ENCODE data around the gene LIN7A.

Gene LIN7A, protein sequence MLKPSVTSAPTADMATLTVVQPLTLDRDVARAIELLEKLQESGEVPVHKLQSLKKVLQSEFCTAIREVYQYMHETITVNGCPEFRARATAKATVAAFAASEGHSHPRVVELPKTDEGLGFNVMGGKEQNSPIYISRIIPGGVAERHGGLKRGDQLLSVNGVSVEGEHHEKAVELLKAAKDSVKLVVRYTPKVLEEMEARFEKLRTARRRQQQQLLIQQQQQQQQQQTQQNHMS

DNA sequence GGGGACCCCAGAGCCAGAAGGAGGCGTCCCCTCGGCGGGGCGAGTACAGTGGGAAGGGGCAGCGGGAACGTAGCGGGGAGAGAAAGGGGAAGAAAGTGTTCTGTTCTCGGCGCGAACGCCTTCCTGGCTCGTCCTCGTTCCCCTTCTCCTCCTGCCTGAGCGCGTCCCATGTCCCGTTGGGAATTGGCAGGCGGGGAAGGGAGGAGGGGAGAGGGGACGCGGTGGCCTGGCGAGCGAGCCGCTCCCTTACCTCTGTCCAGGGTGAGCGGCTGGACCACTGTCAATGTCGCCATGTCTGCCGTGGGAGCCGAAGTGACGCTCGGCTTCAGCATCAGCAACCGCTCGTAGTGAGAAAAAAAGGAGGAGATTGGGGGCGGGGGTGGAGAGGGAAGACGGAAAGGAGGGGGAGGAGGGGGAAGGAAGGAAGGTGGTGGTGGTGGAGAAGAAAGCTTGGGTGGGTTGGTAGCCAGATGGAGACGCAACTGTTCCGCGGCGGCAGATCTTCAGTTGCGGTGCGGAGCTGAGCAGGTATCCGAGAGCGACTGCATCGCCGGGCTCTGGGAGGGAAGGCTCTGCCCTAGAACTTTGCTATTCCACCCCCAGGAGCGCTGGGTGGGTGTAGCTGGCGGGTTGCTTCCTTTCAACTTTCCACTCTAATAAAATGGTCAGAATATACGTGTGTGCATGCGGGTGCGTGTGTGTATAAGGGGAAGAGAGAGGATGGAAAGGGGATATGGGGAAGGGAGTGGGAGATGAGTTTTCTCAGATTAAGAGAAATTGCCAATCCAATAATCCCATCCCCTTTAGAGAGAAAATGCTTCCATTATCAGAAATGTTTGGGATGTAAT, at the start of gene LIN7A:
TSS of gene LIN7A (minus strand) at position 544 of the 848 bp plus-strand sequence. CDS start at position 332, 212 bp downstream.
- TF ChIP-seq, protein P1, sequence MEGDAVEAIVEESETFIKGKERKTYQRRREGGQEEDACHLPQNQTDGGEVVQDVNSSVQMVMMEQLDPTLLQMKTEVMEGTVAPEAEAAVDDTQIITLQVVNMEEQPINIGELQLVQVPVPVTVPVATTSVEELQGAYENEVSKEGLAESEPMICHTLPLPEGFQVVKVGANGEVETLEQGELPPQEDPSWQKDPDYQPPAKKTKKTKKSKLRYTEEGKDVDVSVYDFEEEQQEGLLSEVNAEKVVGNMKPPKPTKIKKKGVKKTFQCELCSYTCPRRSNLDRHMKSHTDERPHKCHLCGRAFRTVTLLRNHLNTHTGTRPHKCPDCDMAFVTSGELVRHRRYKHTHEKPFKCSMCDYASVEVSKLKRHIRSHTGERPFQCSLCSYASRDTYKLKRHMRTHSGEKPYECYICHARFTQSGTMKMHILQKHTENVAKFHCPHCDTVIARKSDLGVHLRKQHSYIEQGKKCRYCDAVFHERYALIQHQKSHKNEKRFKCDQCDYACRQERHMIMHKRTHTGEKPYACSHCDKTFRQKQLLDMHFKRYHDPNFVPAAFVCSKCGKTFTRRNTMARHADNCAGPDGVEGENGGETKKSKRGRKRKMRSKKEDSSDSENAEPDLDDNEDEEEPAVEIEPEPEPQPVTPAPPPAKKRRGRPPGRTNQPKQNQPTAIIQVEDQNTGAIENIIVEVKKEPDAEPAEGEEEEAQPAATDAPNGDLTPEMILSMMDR (IDR thresholded peaks at IDR 0.05; ENCODE audit: control extremely low read depth, extremely low read depth, low read depth, missing control alignments): no peak
- POLR2A ChIA-PET: no interaction called here
- peak; percentile 19 for DNase-seq (ENCODE audit: extremely low spot score)
- CTCF ChIA-PET: interaction anchor here (1.0 to 1.6 kb wide), 3 partner anchors 8 to 14 kb away, joined by 3 to 4 read pairs (median 3); no protein-coding TSS in a partner anchor

DNA sequence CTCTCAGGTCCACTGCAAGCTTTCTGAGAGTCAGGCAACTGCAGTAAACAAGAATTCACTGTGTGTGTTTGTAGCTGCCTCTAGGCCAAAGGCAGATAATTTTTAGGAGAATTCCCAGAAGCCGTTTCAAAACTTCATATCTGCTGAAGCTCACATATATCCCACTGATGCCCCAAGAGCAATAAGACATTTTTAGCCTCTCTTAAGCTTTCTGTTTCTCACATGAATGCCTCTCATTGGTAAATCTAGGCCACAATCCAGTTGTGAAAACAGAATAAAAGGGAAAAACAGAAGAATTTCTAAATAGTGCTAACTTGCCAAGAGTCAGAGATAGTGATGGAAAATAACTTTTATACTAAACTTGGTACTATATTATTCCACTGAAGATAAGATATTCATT, 48.5 kb upstream of the LIN7A start:
- TF ChIP-seq, protein P1 (IDR thresholded peaks at IDR 0.05; ENCODE audit: control extremely low read depth, extremely low read depth, low read depth, missing control alignments): no peak
- no peak for DNase-seq (ENCODE audit: extremely low spot score)
- POLR2A ChIA-PET: no interaction called here
- CTCF ChIA-PET: interaction anchor here (0.6 to 1.5 kb wide), 3 partner anchors 19 to 270 kb away, joined by 3 read pairs; no protein-coding TSS in a partner anchor

DNA sequence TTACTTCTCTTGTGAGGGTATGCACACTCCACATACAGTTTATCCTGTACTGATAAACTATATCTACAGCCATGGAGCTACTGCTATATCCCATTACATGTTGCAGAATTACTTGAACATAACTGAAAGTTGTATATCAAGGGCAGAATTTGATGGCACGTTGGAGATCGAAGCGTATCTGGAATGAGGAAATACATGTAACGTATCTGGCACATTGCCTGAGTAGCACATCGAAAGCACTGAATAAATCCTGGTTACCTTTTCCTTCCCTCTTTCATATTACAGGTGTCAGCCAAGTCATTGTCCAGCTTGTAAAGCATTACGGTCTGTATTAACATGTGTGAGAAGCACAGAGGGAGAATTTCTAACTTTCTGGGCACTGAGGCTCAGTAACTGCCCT, 42.1 kb upstream of the LIN7A start:
- TF ChIP-seq, protein P1 (IDR thresholded peaks at IDR 0.05; ENCODE audit: control extremely low read depth, extremely low read depth, low read depth, missing control alignments): no peak
- POLR2A ChIA-PET: no interaction called here
- no peak for DNase-seq (ENCODE audit: extremely low spot score)
- CTCF ChIA-PET: interaction anchor here (1.3 kb wide), 1 partner anchor 73 kb away, joined by 3 read pairs; no protein-coding TSS in a partner anchor

DNA sequence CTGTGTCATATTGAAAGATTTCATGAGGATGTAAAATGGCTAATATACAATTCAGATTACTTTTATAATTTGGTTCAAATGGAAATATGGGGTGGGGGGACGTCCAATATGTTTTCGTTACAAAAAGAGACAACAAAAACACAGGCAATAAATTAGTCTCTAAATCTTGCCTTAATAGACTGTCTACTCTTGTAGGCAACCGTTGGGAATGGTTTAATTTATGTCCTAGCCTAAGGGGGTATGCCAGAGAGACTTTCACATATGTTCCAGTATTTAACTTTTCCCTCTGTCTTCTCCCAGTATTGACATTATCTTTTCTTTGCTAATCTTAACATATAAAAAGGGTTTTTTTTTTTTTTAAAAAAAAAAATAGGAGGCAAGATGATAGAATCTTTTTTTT, 41.5 kb upstream of the LIN7A start:
- no peak for DNase-seq (ENCODE audit: extremely low spot score)
- TF ChIP-seq, protein P1 (IDR thresholded peaks at IDR 0.05; ENCODE audit: control extremely low read depth, extremely low read depth, low read depth, missing control alignments): no peak
- CTCF ChIA-PET: no interaction called here
- POLR2A ChIA-PET: no interaction called here

DNA sequence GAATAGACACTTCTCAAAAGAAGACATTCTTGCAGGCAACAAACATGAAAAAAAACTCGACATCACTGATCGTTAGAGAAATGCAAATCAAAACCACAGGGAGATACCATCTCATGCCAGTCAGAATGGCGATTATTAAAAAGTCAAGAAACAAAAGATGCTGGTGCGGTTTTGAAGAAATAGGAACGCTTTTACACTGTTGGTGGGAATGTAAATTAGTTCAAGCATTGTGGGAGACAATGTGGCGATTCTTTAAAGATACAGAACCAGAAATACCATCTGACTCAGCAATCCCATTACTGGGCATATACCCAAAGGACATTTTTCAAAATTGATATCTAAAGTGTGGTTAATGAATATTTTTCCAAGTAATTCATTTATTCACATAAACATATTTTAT, 39.6 kb upstream of the LIN7A start:
- TF ChIP-seq, protein P1 (IDR thresholded peaks at IDR 0.05; ENCODE audit: control extremely low read depth, extremely low read depth, low read depth, missing control alignments): no peak
- DNase-seq (ENCODE audit: extremely low spot score): no peak
- CTCF ChIA-PET: no interaction called here
- POLR2A ChIA-PET: no interaction called here

DNA sequence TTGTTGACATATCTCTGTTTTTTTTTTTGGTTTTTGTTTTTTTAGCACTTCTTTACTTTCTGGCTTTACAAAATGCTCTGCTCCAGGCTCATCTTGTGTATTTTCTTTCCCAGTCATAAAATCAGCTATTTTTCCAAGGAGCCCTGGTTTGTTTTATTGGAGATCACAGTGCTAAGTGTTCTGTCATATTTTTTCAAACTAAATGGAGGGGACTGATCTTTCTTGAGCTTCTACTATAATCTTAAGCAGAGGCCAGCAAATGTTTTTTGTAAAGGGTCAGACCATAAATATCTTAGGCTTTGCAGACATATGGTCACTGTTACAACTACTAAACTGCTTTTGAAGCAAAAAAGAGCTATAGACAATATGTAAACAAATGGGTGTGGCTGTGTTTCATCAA, 30.6 kb upstream of the LIN7A start:
- ChIA-PET CTCF (no interaction called here), POLR2A (no interaction called here)
- no peak for DNase-seq (ENCODE audit: extremely low spot score)
- TF ChIP-seq, protein P1 (IDR thresholded peaks at IDR 0.05; ENCODE audit: control extremely low read depth, extremely low read depth, low read depth, missing control alignments): no peak
